Osteocyte (in vitro differentiated cells): ENCODE results near the gene RAB38. TPM values are rescaled to one million over a fixed set of nuclear protein-coding genes. Genes with fewer than 3 reads are reported as not detected.

Experiments used
- DNase-seq: peaks from one replicate; pipeline ENCODE4 v3.0.0; 2021; ENCODE audit warnings: mixed read lengths; ENCODE audit not compliant: unreplicated experiment; ENCODE audit errors: extremely low spot score
- H3K27ac Mint-ChIP-seq: one replicate; pipeline ENCODE4 v1.8.0; 2021; ENCODE audit warnings: mild to moderate bottlenecking, mixed read lengths; ENCODE audit not compliant: unreplicated experiment
- H3K27me3 Mint-ChIP-seq: one replicate; pipeline ENCODE4 v1.8.0; 2021; ENCODE audit warnings: mixed read lengths; ENCODE audit not compliant: unreplicated experiment
- H3K36me3 Mint-ChIP-seq: one replicate; pipeline ENCODE4 v1.8.0; 2021; ENCODE audit warnings: mixed read lengths; ENCODE audit not compliant: unreplicated experiment
- H3K4me1 Mint-ChIP-seq: one replicate; pipeline ENCODE4 v1.8.0; 2021; ENCODE audit warnings: mixed read lengths; ENCODE audit not compliant: unreplicated experiment
- H3K4me3 Mint-ChIP-seq: one replicate; pipeline ENCODE4 v1.8.0; 2021; ENCODE audit warnings: mild to moderate bottlenecking, moderate library complexity, mixed read lengths; ENCODE audit not compliant: unreplicated experiment
- H3K9me3 Mint-ChIP-seq: one replicate; pipeline ENCODE4 v1.8.0; 2021; ENCODE audit warnings: mixed read lengths; ENCODE audit not compliant: unreplicated experiment
- total RNA-seq: library from RNA; stranded (reverse); gene quantifications from 2 replicates; pipeline ENCODE4 v1.2.1, GENCODE V29; 2021
- TF ChIP-seq, protein P1 (sequence below): fragments of 200-600 bp; sonication (generic); IDR thresholded peaks from 2 replicates; pipeline ENCODE4 v1.5.0; 2021; ENCODE audit warnings: antibody characterized with exemption, mild to moderate bottlenecking, moderate library complexity

Gene RAB38
- total RNA-seq, 1 donor from 2014 or later, result not detected

DNA sequence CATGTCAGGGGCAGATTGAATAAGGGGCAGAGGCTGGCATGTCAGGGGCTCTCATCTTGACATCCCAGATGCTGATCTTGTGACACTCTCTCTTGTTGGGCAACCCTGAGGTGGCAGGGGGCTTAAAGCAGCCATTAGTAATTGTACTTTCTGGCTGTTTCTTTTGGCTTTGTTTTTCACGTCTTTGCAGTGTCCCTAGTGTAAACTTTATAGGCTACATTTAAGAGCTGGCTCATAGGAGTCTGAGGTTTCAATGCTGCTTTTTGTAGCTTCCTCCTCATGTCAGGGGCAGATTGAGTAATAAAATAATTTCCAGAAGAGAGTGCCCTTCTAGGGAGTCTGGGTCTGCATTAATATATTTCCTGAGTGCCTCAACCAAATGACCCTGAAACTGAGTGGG is 86.1 kb downstream of the RAB38 start:
- H3K9me3 Mint-ChIP-seq, result peaks cover 3% of the 10 kb centered on the region
- H3K27me3 Mint-ChIP-seq, result no peaks in the 10 kb centered on the region
- no peaks in the 10 kb centered on the region for H3K36me3 Mint-ChIP-seq
- TF ChIP-seq, protein P1, sequence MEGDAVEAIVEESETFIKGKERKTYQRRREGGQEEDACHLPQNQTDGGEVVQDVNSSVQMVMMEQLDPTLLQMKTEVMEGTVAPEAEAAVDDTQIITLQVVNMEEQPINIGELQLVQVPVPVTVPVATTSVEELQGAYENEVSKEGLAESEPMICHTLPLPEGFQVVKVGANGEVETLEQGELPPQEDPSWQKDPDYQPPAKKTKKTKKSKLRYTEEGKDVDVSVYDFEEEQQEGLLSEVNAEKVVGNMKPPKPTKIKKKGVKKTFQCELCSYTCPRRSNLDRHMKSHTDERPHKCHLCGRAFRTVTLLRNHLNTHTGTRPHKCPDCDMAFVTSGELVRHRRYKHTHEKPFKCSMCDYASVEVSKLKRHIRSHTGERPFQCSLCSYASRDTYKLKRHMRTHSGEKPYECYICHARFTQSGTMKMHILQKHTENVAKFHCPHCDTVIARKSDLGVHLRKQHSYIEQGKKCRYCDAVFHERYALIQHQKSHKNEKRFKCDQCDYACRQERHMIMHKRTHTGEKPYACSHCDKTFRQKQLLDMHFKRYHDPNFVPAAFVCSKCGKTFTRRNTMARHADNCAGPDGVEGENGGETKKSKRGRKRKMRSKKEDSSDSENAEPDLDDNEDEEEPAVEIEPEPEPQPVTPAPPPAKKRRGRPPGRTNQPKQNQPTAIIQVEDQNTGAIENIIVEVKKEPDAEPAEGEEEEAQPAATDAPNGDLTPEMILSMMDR, result no peak
- H3K27ac Mint-ChIP-seq, result no peak overlapping the region
- no peaks in the 10 kb centered on the region for H3K4me1 Mint-ChIP-seq
- no peak overlapping the region for H3K4me3 Mint-ChIP-seq
- no peak for DNase-seq

DNA sequence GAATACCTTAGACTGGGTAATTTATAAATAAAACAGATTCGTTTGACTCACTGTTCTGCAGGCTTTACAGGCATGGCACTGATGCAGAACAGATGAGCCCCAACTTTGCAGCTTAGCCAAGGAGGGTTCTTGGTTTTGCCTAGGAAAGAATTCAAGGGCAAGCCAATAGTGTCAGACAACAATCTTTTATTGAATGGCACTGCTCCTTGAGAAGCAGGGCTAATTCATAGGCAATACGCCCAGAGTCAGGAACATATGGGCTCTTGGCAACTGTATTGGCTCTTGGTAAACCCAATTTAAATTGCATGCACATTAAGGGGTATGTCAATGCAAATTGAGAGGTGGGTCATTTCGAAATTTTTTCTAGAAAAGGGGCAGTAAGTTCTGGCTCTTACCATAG is 87.9 kb downstream of the RAB38 start:
- TF ChIP-seq, protein P1, result no peak
- no peak overlapping the region for H3K4me3 Mint-ChIP-seq
- H3K9me3 Mint-ChIP-seq, result peaks cover 3% of the 10 kb centered on the region
- no peaks in the 10 kb centered on the region for H3K4me1 Mint-ChIP-seq
- DNase-seq, result no peak
- H3K36me3 Mint-ChIP-seq, result no peaks in the 10 kb centered on the region
- no peak overlapping the region for H3K27ac Mint-ChIP-seq
- no peaks in the 10 kb centered on the region for H3K27me3 Mint-ChIP-seq

DNA sequence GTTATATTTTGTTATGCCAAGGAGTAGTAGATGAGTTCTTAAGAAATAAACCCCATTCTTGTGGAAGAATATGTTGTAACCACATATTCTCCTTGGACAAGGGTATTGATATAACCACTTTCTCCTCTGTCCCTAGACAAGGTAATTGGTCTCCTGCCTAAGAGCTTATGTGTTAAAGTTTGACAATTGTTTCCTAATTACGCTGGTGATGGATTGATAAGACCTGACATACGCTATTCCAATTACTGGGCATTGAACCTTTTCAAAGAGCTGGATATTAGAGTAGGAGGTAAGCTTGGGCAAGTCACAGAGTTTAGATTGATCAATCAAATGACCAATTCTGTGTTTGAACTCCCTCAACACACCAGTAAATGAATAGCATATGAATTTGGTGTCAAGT is 88.9 kb downstream of the RAB38 start:
- Mint-ChIP-seq H3K4me3 (no peak overlapping the region), H3K27ac (no peak overlapping the region), H3K27me3 (no peaks in the 10 kb centered on the region), H3K9me3 (no peaks in the 10 kb centered on the region), H3K36me3 (no peaks in the 10 kb centered on the region), H3K4me1 (no peaks in the 10 kb centered on the region)
- DNase-seq, result no peak
- TF ChIP-seq, protein P1, result no peak

DNA sequence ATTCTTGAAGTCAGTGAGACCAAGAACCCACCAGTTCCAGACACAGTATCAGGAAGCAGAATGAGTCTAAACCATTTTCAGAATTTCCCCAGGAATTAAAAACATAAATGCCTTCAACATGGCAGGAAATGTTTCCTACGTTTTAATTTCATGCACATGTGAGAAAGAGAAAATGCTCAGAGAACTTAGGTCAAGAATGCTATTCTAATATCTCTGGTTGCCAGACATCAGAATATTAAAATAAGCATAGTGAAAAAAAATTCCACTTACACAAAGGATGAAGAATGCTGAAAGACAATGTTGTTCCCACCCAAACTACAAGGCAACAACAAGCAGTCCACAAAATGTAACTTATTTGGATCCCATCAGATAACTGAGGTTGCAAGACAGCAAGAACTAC is 104.8 kb downstream of the RAB38 start:
- no peak overlapping the region for H3K4me3 Mint-ChIP-seq
- H3K27me3 Mint-ChIP-seq, result no peaks in the 10 kb centered on the region
- no peak overlapping the region for H3K27ac Mint-ChIP-seq
- no peaks in the 10 kb centered on the region for H3K36me3 Mint-ChIP-seq
- H3K9me3 Mint-ChIP-seq, result peaks cover 4% of the 10 kb centered on the region
- H3K4me1 Mint-ChIP-seq, result no peaks in the 10 kb centered on the region
- TF ChIP-seq, protein P1, result no peak
- DNase-seq, result no peak

DNA sequence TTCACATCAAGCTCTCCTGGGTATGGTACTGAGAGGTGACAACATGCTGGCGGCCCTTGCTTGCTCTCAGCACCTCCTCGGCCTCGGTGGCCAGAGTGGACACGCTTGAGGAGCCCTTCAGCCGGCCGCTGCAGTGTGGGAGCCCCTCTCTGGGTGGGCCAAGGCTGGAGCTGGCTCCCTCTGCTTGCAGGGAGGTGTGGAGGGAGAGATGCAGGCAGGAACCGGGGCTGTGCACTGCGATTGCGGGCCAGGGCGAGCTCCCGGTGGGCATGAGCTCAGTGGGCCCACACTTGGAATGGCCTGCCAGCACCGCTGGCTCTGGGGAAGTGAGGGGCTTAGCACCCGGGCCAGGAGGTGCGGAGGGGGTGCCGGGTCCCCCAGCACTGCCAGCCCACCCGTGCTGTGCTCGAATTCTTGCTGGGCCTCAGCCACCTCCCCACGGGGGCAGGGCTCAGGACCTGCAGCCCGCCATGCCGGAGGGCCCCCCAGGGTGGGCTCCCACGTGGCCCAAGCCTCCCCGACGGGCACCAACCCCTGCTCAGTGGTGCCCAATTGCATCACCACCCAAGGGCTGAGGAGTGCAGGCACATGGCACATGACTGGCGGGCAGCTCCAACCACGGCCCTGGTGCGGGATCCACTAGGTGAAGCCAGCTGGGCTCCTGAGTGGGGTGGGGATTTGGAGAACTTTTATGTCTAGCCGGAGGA is 106.2 kb downstream of the RAB38 start:
- Mint-ChIP-seq H3K4me3 (no peak overlapping the region), H3K9me3 (peaks cover 4% of the 10 kb centered on the region), H3K36me3 (no peaks in the 10 kb centered on the region), H3K27ac (no peak overlapping the region), H3K4me1 (no peaks in the 10 kb centered on the region), H3K27me3 (no peaks in the 10 kb centered on the region)
- DNase-seq, result no peak
- TF ChIP-seq, protein P1, result no peak
